Peyer's patch (tissue), 4 donors: ENCODE data around the gene ANKS1A. TPM values are rescaled to one million over a fixed set of nuclear protein-coding genes. Genes with fewer than 3 reads are reported as not detected.

ENCODE experiments used
- DNase-seq, 3 donors: peaks; one replicate each; pipeline ENCODE4 v3.0.0-alpha.2; 2017 to 2019
- H3K27ac ChIP-seq, 4 donors: fragments of 200-600 bp; sonication (generic); one replicate each; pipeline ENCODE4 v1.5.1; 2016 to 2019
- H3K27me3 ChIP-seq, 2 donors: fragments of 200-600 bp; sonication (generic); one replicate each; pipeline ENCODE4 v1.5.1; 2019
- H3K36me3 ChIP-seq, 3 donors: fragments of 200-600 bp; sonication (generic); one replicate each; pipeline ENCODE4 v1.5.1; 2016 to 2019
- H3K4me1 ChIP-seq, 4 donors: fragments of 200-600 bp; sonication (generic); one replicate each; pipeline ENCODE4 v1.5.1; 2016 to 2019
- H3K4me3 ChIP-seq, 4 donors: fragments of 200-600 bp; sonication (generic); 1 replicate in 3 of 4; 2 replicates in 1 of 4; pipeline ENCODE4 v1.5.1; 2016 to 2019; ENCODE audit warnings: mild to moderate bottlenecking in 1 of 4
- H3K9me3 ChIP-seq, 4 donors: fragments of 200-600 bp; sonication (generic); one replicate each; pipeline ENCODE4 v1.5.1; 2016 to 2019; ENCODE audit warnings: mild to moderate bottlenecking in 1 of 4
- POLR2A ChIP-seq, 2 donors: fragments of 450-650 bp; IDR thresholded peaks; one replicate each; pipeline ENCODE4 v1.5.1; 2017; ENCODE audit warnings: antibody characterized with exemption in 2 of 2, mild to moderate bottlenecking in 2 of 2, moderate library complexity in 2 of 2
- total RNA-seq, 4 donors: library from RNA; depleted of rRNA; stranded (reverse); fragments of >200 nt; gene quantifications; one replicate each; pipeline ENCODE4 v1.1.0, GENCODE V29; 2016
- TF ChIP-seq, protein P1 (sequence below), 6 experiments: fragments of 450-650 bp in 4 of 6; fragments of 200-600 bp in 2 of 6; sonication (generic) in 1 of 6; IDR thresholded peaks; one replicate each; pipeline ENCODE4 v1.5.1; 2017 to 2019; ENCODE audit warnings: antibody characterized with exemption in 6 of 6, mild to moderate bottlenecking in 3 of 6, moderate library complexity in 1 of 6

The ANKS1A gene
- total RNA-seq, 4 donors from 2014 or later, result 24.3 to 42.1 (median 31.9) TPM

DNA sequence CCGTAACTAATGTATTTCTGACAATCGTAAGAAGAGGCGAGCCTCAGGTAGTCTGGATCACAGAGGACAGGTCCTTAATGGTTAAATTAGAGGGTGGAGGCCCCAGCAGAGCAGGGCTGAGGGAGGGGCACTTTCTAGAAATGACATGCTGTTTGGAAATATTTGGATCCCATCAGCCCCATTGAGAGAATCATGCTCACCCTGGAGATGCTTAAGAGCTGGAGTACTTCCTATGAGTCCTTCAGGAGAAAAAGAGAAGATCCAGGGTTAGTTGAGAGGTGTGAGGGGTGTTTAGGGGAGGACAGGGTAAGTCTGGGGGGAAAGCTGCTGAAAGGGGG, 129.1 kb downstream of the ANKS1A start:
- H3K27ac ChIP-seq, result peak overlapping the region; percentile 67 to 90 (median 83)
- no peaks in the 10 kb centered on the region for H3K27me3 ChIP-seq
- DNase-seq, result no peak
- H3K36me3 ChIP-seq, result peaks cover 0 to 15% (median 0%) of the 10 kb centered on the region in 3 donors
- H3K4me3 ChIP-seq, result peak overlapping the region in 3 of 4 donors; percentile 27 to 48 (median 42)
- peaks cover 0 to 8% (median 0%) of the 10 kb centered on the region in 4 donors for H3K4me1 ChIP-seq
- no peak for TF ChIP-seq POLR2A (IDR thresholded peaks at IDR 0.05)
- TF ChIP-seq, protein P1, sequence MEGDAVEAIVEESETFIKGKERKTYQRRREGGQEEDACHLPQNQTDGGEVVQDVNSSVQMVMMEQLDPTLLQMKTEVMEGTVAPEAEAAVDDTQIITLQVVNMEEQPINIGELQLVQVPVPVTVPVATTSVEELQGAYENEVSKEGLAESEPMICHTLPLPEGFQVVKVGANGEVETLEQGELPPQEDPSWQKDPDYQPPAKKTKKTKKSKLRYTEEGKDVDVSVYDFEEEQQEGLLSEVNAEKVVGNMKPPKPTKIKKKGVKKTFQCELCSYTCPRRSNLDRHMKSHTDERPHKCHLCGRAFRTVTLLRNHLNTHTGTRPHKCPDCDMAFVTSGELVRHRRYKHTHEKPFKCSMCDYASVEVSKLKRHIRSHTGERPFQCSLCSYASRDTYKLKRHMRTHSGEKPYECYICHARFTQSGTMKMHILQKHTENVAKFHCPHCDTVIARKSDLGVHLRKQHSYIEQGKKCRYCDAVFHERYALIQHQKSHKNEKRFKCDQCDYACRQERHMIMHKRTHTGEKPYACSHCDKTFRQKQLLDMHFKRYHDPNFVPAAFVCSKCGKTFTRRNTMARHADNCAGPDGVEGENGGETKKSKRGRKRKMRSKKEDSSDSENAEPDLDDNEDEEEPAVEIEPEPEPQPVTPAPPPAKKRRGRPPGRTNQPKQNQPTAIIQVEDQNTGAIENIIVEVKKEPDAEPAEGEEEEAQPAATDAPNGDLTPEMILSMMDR (IDR thresholded peaks at IDR 0.05), result no peak
- no peaks in the 10 kb centered on the region for H3K9me3 ChIP-seq

DNA sequence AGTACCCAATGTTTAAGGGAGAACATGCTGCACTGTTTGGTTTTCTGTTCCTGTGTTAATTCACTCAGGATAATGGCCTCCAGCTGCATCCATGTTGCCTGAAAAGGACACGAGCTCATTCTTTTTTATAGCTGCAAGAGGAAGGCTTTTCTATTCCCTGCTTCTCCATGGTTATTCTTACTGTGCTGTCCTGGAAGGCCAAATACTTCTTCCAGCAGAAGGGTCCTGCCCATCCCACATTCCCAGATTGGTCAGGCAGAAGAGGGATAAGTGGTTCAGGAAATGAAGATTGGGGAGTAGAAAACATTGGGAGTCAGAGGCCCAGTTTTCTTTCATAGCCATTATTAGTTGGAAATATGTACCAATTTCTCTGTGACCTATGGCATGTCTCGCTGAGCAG, 129.7 kb downstream of the ANKS1A start:
- Histone ChIP-seq H3K4me3 (peak overlapping the region in 1 of 4 donors; percentile 48), H3K4me1 (peaks cover 0 to 8% (median 0%) of the 10 kb centered on the region in 4 donors)

DNA sequence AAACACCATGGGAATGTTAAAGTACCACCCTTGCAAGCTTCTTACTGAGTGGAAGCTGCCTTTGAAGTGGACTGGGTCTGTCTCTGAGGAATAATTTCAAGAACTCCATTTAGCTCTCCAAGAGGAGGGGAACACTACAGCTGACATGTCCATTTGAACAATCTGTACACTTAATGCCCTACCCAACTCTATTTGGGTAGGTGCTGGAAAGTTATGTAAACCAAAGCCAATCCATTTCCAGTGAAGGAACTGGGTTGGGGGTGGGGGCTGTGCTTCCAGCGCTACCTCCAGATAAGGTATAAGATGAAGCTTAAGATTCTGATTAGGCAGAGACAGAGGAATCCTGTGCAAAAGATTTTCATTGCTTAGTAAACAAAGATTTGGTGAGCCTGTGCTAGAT, 130.1 kb downstream of the ANKS1A start:
- DNase-seq, result no peak
- Histone ChIP-seq H3K4me1 (peaks cover 0 to 11% (median 0%) of the 10 kb centered on the region in 4 donors), H3K27ac (peak overlapping the region in 3 of 4 donors; percentile 25 to 90 (median 79)), H3K9me3 (no peaks in the 10 kb centered on the region), H3K4me3 (peak overlapping the region in 1 of 4 donors; percentile 48), H3K27me3 (no peaks in the 10 kb centered on the region), H3K36me3 (peaks cover 0 to 15% (median 0%) of the 10 kb centered on the region in 3 donors)
- TF ChIP-seq POLR2A (IDR thresholded peaks at IDR 0.05), result no peak
- TF ChIP-seq, protein P1 (IDR thresholded peaks at IDR 0.05), result no peak

More for the DNA sequence above, 129.7 kb downstream of the ANKS1A start:
- TF ChIP-seq, protein P1 (IDR thresholded peaks at IDR 0.05), result no peak
- TF ChIP-seq POLR2A (IDR thresholded peaks at IDR 0.05), result no peak
- Histone ChIP-seq H3K27ac (peak overlapping the region; percentile 67 to 90 (median 83)), H3K36me3 (peaks cover 0 to 15% (median 0%) of the 10 kb centered on the region in 3 donors), H3K27me3 (no peaks in the 10 kb centered on the region), H3K9me3 (no peaks in the 10 kb centered on the region)
- DNase-seq, result no peak

DNA sequence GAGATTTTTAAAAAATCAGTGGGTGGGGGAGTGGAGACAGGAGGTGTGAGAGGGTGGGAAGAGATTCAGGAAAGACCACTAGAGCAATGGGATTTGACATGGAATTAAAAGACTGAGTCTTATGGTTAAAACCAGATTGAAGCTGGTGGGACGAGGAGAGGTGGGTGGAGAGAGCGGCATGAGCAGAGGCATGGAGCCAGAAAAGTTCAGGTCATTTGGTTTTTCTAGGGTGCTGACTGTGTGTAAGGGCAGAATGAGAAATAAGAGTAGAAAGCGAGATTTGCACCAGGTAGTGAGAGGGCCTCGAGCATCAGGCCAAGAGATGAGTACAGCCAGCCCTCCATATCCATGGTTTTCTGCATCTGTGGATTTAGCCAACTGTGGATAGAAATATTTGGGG, 130.8 kb downstream of the ANKS1A start:
- Histone ChIP-seq H3K9me3 (no peaks in the 10 kb centered on the region), H3K4me1 (peaks cover 0 to 18% (median 0%) of the 10 kb centered on the region in 4 donors), H3K36me3 (peaks cover 0 to 15% (median 0%) of the 10 kb centered on the region in 3 donors), H3K27me3 (no peaks in the 10 kb centered on the region), H3K27ac (peak overlapping the region in 1 of 4 donors; percentile 90), H3K4me3 (peak overlapping the region in 1 of 4 donors; percentile 48)
- DNase-seq, result no peak
- TF ChIP-seq POLR2A (IDR thresholded peaks at IDR 0.05), result no peak
- TF ChIP-seq, protein P1 (IDR thresholded peaks at IDR 0.05), result no peak

DNA sequence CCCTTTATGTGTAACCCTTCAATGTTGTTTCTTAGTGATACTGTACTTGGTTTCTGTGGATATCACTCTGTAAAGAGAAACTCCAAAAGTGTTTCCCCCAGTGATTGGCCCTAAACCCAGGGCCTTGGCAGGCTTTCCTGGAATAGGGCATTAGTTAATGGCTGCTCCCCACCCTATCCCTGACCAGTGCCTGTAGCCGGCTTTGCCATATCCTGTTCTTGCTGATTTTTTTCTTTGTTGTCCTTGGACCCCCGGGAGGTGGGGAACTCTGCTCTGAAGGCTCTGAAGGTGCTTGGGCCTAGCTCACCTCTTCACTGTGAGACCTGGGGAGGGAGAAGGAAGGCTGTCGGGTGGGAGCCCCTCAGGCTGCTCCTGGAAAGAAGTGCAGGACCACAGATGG, 131.9 kb downstream of the ANKS1A start:
- H3K4me1 ChIP-seq, result peaks cover 0 to 21% (median 0%) of the 10 kb centered on the region in 4 donors
- H3K4me3 ChIP-seq, result peak overlapping the region in 1 of 4 donors; percentile 22
- H3K27ac ChIP-seq, result peak overlapping the region in 3 of 4 donors; percentile 2 to 90 (median 2)
- H3K27me3 ChIP-seq, result no peaks in the 10 kb centered on the region
- DNase-seq, result no peak
- TF ChIP-seq, protein P1 (IDR thresholded peaks at IDR 0.05), result no peak
- no peak for TF ChIP-seq POLR2A (IDR thresholded peaks at IDR 0.05)
- peaks cover 0 to 15% (median 0%) of the 10 kb centered on the region in 3 donors for H3K36me3 ChIP-seq
- H3K9me3 ChIP-seq, result no peaks in the 10 kb centered on the region
